Pancreas (tissue), 10 donors: ENCODE measurements around the gene DMWD. TPM values are rescaled to one million over a fixed set of nuclear protein-coding genes. Genes with fewer than 3 reads are reported as not detected.

Experiments
- ATAC-seq, 4 donors: fragments of 200-7000 bp; cut with Tn5 transposase; one replicate each; pipeline versions ENCODE4 v1.8.0 to v1.9.1; 2020; ENCODE audit warnings: mild to moderate bottlenecking in 4 of 4, moderate library complexity in 4 of 4
- DNase-seq, 6 donors: peaks; one replicate each; pipeline ENCODE4 v3.0.0-alpha.2; 2020
- FAIRE-seq: peaks from 2 replicates; lab custom pipeline; 2012; peaks lifted over from hg19 to GRCh38; lab: Jason Lieb, UNC
- H3K27ac ChIP-seq, 4 donors: fragments of 200-600 bp; sonication (generic); 1 replicate in 3 of 4; 2 replicates in 1 of 4; pipeline versions ENCODE4 v1.5.0 to v1.8.0; 2020
- H3K27me3 ChIP-seq, 4 donors: fragments of 200-600 bp; one replicate each; pipeline ENCODE4 v1.8.0; 2021
- H3K36me3 ChIP-seq, 3 donors: fragments of 200-600 bp; sonication (generic) in 1 of 3; one replicate each; pipeline versions ENCODE4 v1.5.0 to v1.8.0; 2020 to 2021
- H3K4me1 ChIP-seq, 3 donors: fragments of 200-600 bp; one replicate each; pipeline ENCODE4 v1.8.0; 2021
- H3K4me3 ChIP-seq, 4 donors: fragments of 200-600 bp; sonication (generic) in 2 of 4; one replicate each; pipeline versions ENCODE4 v1.5.0 to v1.8.0; 2020 to 2021
- H3K9me3 ChIP-seq, 4 donors: fragments of 200-600 bp; one replicate each; pipeline ENCODE4 v1.8.0; 2021
- CTCF ChIP-seq, 4 donors: fragments of 200-600 bp; sonication (generic) in 3 of 4; IDR thresholded peaks; one replicate each; pipeline versions ENCODE4 v1.5.0 to v1.8.0; 2021; ENCODE audit warnings: antibody characterized with exemption in 4 of 4
- WGBS, 2 donors: extraction: QIAGEN DNeasy Blood & Tissue Kit; methylation state at CpG; one replicate each; pipeline ENCODE4 v1.1.7; 2013; 5-methylcytosine and 5-hydroxymethylcytosine counted together
- intact Hi-C, 3 donors: fragments of 100-400 bp; cut with DNase I; formaldehyde crosslinking; loops; one replicate each; pipeline versions ENCODE4 v1.11.1 to v1.14.2; 2022
- polyA plus RNA-seq, 2 donors: library from polyadenylated mRNA; stranded (reverse); fragments of 200-250 nt; gene quantifications; one replicate each; pipeline ENCODE4 v1.2.3, GENCODE V29; 2013
- total RNA-seq, 6 donors: library from RNA; stranded (reverse); fragmentation: NEBNext Ultra II Directional in 4 of 6; extraction: Animal tissue kit (Norgen Biotek cat#: 25700) in 4 of 6; gene quantifications; one replicate each; pipeline versions ENCODE4 v1.2.1 to v1.2.4, GENCODE V29; 2021 to 2023
- donor health status: healthy with polysubstance abuse.
- donor health status: DM: no; HTN: no; CAD: no; lungs with moderate emphysema.
- donor health status: DM: no; HTN: no; CAD: no.
- donor health status: control.
- donor health status: control.
- donor health status: Bipolar disorder and iron deficiency.
- donor health status: DM: yes; HTN: yes; CAD: no.
- donor health status: DM: no; HTN: no; CAD: no.
- donor health status: DM: no; HTN: no; CAD: no.
- donor health status: DM: yes; HTN: yes; CAD: no.

Gene DMWD
- total and polyA plus RNA-seq, 8 donors = 14.2 to 39.8 (median 18.6) TPM

DNA sequence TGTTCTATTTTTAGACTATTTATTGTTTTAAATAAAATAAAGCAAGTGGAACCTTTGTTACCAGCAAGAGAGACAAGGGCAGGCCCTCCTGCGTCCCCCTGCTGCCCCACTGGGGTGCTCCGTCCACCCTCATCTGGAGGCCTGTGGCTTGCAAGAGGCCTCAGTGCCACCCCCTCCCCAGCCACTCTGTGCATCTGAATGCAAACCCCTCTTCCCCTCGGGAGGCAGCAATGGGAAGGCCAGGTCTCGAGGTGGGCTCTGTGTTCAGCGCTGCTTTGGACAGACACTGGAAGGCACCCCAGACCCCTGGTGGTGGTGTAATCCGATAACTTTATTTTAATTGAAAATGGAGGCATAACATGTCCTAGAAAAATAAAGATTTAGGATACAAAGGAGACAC is 28.2 kb downstream of the DMWD start:
- no peaks in the 10 kb centered on the region for H3K36me3 ChIP-seq
- FAIRE-seq = no peak
- H3K27ac ChIP-seq = no peak overlapping the region
- H3K4me1 ChIP-seq = peaks cover 14 to 17% (median 15%) of the 10 kb centered on the region in 3 donors
- no peak overlapping the region for H3K4me3 ChIP-seq
- TF ChIP-seq CTCF (IDR thresholded peaks at IDR 0.05) = no peak
- intact Hi-C loops = loop anchor here in 1 of 3 donors (10.0 kb wide), 1 partner anchor 50 kb away; no protein-coding TSS in a partner anchor
- peak in 2 of 6 donors; percentile 43 to 71 for DNase-seq
- ATAC-seq = no peak
- 64 to 67% methylated on average over 6 of the region's 6 CpGs for WGBS, 2 donors
- H3K27me3 ChIP-seq = no peaks in the 10 kb centered on the region
- no peaks in the 10 kb centered on the region for H3K9me3 ChIP-seq

GRCh38 chr19:45763691-45764294 is 28.9 kb downstream of the DMWD start:
- intact Hi-C loops = loop anchor here in 1 of 3 donors (10.0 kb wide), 1 partner anchor 49 kb away; no protein-coding TSS in a partner anchor
- peaks cover 14 to 17% (median 15%) of the 10 kb centered on the region in 3 donors for H3K4me1 ChIP-seq
- no peaks in the 10 kb centered on the region for H3K9me3 ChIP-seq
- H3K27ac ChIP-seq = no peak overlapping the region
- no peaks in the 10 kb centered on the region for H3K27me3 ChIP-seq
- DNase-seq (peak in 2 of 6 donors; percentile 51 to 76), ATAC-seq (no peak), FAIRE-seq (no peak)
- no peak for TF ChIP-seq CTCF (IDR thresholded peaks at IDR 0.05)
- no peak overlapping the region for H3K4me3 ChIP-seq
- H3K36me3 ChIP-seq = no peaks in the 10 kb centered on the region
- 66 to 67% methylated on average over 27 of the region's 27 CpGs for WGBS, 2 donors

DNA sequence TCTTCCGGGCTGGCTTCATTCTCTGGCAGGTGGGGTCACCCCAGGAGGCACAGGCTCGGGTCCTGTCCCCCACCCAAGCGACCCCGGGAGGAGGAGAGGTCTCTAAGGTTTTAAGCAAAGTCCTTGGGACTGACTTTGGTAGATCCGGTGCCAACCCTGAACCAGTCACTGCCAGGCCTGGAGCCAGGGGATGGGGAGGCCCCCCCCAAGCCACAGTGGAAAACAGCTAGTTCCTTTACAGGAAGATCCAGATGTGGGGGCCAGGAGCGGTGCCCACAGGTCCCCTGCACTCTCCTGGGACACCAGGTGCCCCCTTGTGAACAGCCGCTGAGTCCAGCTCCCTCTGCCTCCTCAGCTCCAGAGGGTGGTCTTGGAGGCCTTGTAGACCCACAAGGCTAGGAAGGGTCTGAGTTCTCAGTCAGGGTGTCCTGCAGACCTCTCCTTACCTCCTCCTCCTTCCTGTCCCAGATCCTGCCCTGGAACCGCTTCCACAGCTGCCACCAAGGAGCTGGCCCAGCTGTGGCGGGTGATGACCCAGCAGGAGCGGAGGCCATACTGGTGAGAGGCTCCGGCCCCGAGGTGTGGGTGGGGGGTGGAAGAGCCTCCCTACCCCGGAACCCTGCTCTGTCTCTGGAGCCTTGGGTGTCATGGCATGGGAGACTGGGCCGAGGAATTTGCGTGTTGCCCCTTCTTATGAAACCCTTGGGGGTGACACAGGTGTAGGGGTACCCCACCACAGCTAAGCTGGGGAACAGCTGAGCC is 29.6 kb downstream of the DMWD start:
- whole genome bisulfite sequencing, 2 donors = 86 to 93% methylated on average over 15 of the region's 15 CpGs
- no peak for FAIRE-seq

GRCh38 chr19:45761714-45762113 is 30.9 kb downstream of the DMWD start:
- DNase-seq (peak in 2 of 6 donors; percentile 35 to 73), FAIRE-seq (no peak), ATAC-seq (no peak)
- no peak overlapping the region for H3K27ac ChIP-seq
- 86 to 91% methylated on average over 17 of the region's 17 CpGs for WGBS, 2 donors
- intact Hi-C loops = loop anchor here in 1 of 3 donors (10.0 kb wide), 1 partner anchor 47 kb away; no protein-coding TSS in a partner anchor
- H3K9me3 ChIP-seq = no peaks in the 10 kb centered on the region
- H3K36me3 ChIP-seq = no peaks in the 10 kb centered on the region
- peaks cover 14 to 17% (median 15%) of the 10 kb centered on the region in 3 donors for H3K4me1 ChIP-seq
- no peaks in the 10 kb centered on the region for H3K27me3 ChIP-seq
- no peak for TF ChIP-seq CTCF (IDR thresholded peaks at IDR 0.05)
- H3K4me3 ChIP-seq = no peak overlapping the region

More for the DNA sequence above, 29.6 kb downstream of the DMWD start:
- H3K27ac ChIP-seq = no peak overlapping the region
- TF ChIP-seq CTCF (IDR thresholded peaks at IDR 0.05) = no peak
- H3K9me3 ChIP-seq = no peaks in the 10 kb centered on the region
- no peaks in the 10 kb centered on the region for H3K36me3 ChIP-seq
- peak in 3 of 6 donors; percentile 27 to 77 (median 55) for DNase-seq
- intact Hi-C loops = loop anchor here in 1 of 3 donors (10.0 kb wide), 1 partner anchor 48 kb away; no protein-coding TSS in a partner anchor
- ATAC-seq = no peak
- H3K27me3 ChIP-seq = no peaks in the 10 kb centered on the region
- H3K4me3 ChIP-seq = no peak overlapping the region
- peaks cover 14 to 17% (median 15%) of the 10 kb centered on the region in 3 donors for H3K4me1 ChIP-seq
